ENCODE data around the gene ZNF417.
"Not testable (repeated sequence)": the region's sequence is repeated elsewhere in the genome, so short reads cannot be mapped to it uniquely, and the experiment has no call there.

The ZNF417 gene

GRCh38 chr19:57916168-57916995 lies at the start of gene ZNF417:
ZNF417 (minus strand) TSS chr19:57916592; CDS start chr19:57916411, 181 bp downstream.
- peak within 1 kb of the TSS; percentile 68 for H3K4me3 ChIP-seq (ENCODE audit: low read depth, low read length)
- peaks cover 12 to 37% of the 10 kb centered on the region in 2 experiments; a peak in 2 of 3 replicates for H3K36me3 ChIP-seq (ENCODE audit: control insufficient read depth in 2 of 2, insufficient read depth in 1 of 2, low read length in 2 of 2)
- ChIA-PET POLR2A (interaction anchor here (0.9 to 1.4 kb wide), 8 partner anchors 67 to 604 kb away, joined by 3 to 7 read pairs (median 4); partner anchors contain the start of genes ZBTB45, ZNF530, ZNF552 and ZNF587), CTCF (interaction anchor here (0.6 to 1.6 kb wide), 7 partner anchors 12 to 290 kb away, joined by 3 to 5 read pairs (median 4); no protein-coding TSS in a partner anchor)
- H3K27ac ChIP-seq (ENCODE audit: extremely low read depth, low read depth, low read length): peak within 1 kb of the TSS; percentile 69
- not testable (repeated sequence) for H3K9me3 ChIP-seq (ENCODE audit: control insufficient read depth, insufficient read depth, low read depth, low read length); H3K4me1 ChIP-seq (ENCODE audit: control insufficient read depth, insufficient read depth, low read length)
- TF ChIP-seq ZNF843 (tag by site-specific recombination; IDR thresholded peaks at IDR 0.05) (peak; percentile 31; the same call in 1 of the 2 replicates), KLF8 (tag by site-specific recombination; IDR thresholded peaks at IDR 0.05) (peak; percentile 47; the same call in 1 of the 2 replicates), ZNF366 (tag by site-specific recombination; conservative IDR thresholded peaks at IDR 0.05) (0 out of 2 replicates have a peak, but pooled peaks have one; percentile 21), ZSCAN4 (tag by site-specific recombination; IDR thresholded peaks at IDR 0.05) (peak; percentile 69; the same call in 1 of the 2 replicates), EGR2 (tag by site-specific recombination; IDR thresholded peaks at IDR 0.05; ENCODE audit: low read depth) (peak; percentile 80), ZNF10 (tag by site-specific recombination; IDR thresholded peaks at IDR 0.05) (peak; percentile 36; the same call in 1 of the 2 replicates), HOXC10 (CRISPR knock-in tag; IDR thresholded peaks at IDR 0.05) (peak; percentile 99), ZBTB26 (tag by site-specific recombination; optimal IDR thresholded peaks at IDR 0.05) (peak; percentile 56), ZXDB (tag by site-specific recombination; IDR thresholded peaks at IDR 0.05) (peak; percentile 78), ZBTB11 (tag by site-specific recombination; conservative IDR thresholded peaks at IDR 0.05; ENCODE audit: low read depth) (peak; percentile 77), ZNF335 (tag by site-specific recombination; conservative IDR thresholded peaks at IDR 0.05) (peak; percentile 82), ZNF580 (tag by site-specific recombination; IDR thresholded peaks at IDR 0.05) (peak; percentile 75), HOXD13 (CRISPR knock-in tag; IDR thresholded peaks at IDR 0.05; ENCODE audit: borderline replicate concordance) (peak; percentile 45; the same call in 1 of the 2 replicates), ZNF362 (tag by site-specific recombination; IDR thresholded peaks at IDR 0.05) (peak; percentile 77), ZNF518A (tag by site-specific recombination; conservative IDR thresholded peaks at IDR 0.05; ENCODE audit: low read depth) (peak; percentile 86), ZFHX2 (tag by site-specific recombination; conservative IDR thresholded peaks at IDR 0.05) (peak; percentile 86), ZSCAN30 (tag by site-specific recombination; IDR thresholded peaks at IDR 0.05) (0 out of 2 replicates have a peak, but pooled peaks have one; percentile 21), ZNF398 (tag by site-specific recombination; IDR thresholded peaks at IDR 0.05) (peak; percentile 65), YY1 (tag by site-specific recombination; IDR thresholded peaks at IDR 0.05) (peak; percentile 72), ZBTB17 (tag by site-specific recombination; IDR thresholded peaks at IDR 0.05) (peak; percentile 70; the same call in 1 of the 2 replicates), ZBTB48 (tag by site-specific recombination; IDR thresholded peaks at IDR 0.05) (peak; percentile 75; the same call in 1 of the 2 replicates)
